Right renal pelvis (tissue), 4 donors: ENCODE measurements around the gene SRGAP2B. TPM values are rescaled to one million over a fixed set of nuclear protein-coding genes. Genes with fewer than 3 reads are reported as not detected.
"Not testable (repeated sequence)": the region's sequence is repeated elsewhere in the genome, so short reads cannot be mapped to it uniquely, and the experiment has no call there.

Experiments used
- DNase-seq, 4 donors: peaks; one replicate each; pipeline ENCODE4 v3.0.0-alpha.2; 2013; ENCODE audit warnings: low read depth in 4 of 4, low spot score in 3 of 4, missing footprints in 1 of 4
- polyA plus RNA-seq, 4 donors: library from polyadenylated mRNA; unstranded; fragments of 120-200 nt; gene quantifications; one replicate each; pipeline ENCODE4 v1.2.1, GENCODE V29; 2013; ENCODE audit not compliant: insufficient read length in 4 of 4

The SRGAP2B gene
- polyA plus RNA-seq, 4 donors = 20.6 to 42.2 (median 31.2) TPM

GRCh38 chr1:144917154-144918026, 177.7 kb downstream of the SRGAP2B start:
- not testable (repeated sequence) for DNase-seq

GRCh38 chr1:144913977-144914734, 181.0 kb downstream of the SRGAP2B start:
- not testable (repeated sequence) for DNase-seq

- DNase-seq = not testable (repeated sequence)
Measured at GRCh38 chr1:144913458-144913857, 181.7 kb downstream of the SRGAP2B start.

GRCh38 chr1:144910729-144911128, 184.4 kb downstream of the SRGAP2B start:
- not testable (repeated sequence) for DNase-seq

- DNase-seq = not testable (repeated sequence)
Measured at GRCh38 chr1:144900841-144901240, 194.3 kb downstream of the SRGAP2B start.

- not testable (repeated sequence) for DNase-seq
Measured at GRCh38 chr1:144894454-144895201, 200.5 kb downstream of the SRGAP2B start.

DNA sequence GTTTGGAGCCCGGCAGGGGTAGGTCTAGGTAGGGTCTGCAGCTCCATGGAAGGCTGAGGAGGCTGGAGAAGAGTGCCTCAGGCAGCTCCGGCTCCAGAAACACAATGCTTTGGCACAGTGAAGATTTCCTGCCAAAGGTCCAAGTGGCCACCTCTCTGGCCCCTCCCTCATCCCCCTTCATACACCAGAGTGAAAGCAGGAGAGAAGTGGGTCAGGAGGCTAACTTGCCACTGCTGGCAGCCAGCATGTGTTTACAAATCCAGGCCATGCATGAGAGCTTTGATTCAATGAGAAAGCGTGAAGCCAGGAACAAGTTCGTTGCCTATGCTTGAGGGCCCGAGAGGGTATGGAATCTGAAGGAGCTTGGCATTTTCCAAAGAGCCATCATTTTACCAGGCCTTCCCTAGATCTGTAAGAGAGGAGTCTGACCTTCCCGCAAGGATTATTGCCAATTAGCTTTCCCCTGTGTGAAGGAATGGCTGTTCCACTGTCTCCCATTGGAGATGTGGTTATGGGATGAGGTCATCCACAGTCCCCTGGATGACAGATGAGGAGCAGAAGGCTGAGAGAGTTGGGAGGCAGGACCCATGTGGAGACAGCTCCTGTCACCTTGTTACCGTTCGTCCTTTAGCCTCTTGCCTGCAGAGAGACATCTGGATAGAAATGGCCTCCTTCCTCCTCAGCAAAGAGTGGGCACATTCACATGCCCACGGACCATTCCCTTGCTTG, 201.3 kb downstream of the SRGAP2B start:
- DNase-seq = not testable (repeated sequence)

DNA sequence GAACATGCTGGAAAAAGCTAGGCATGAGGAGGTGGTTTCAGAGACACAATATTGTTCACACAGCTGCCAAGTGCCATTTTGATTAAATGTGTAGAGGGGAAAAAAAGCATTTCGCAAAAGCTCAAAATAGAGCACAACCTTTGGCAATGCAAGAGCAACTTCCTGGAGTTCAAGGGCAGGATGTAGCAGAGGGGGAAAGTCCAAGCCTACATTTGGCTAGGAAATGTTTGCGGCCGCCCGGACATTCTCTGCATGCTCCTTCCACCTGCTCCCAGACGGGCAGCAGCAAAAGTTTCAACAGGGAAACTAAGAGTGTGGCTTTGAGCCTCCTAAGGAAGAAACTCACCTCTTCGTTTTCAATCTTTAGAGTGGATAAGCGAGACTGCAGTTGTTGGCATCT, 202.1 kb downstream of the SRGAP2B start:
- DNase-seq = not testable (repeated sequence)

- not testable (repeated sequence) for DNase-seq
Measured at GRCh38 chr1:144889450-144890115, 205.5 kb downstream of the SRGAP2B start.

GRCh38 chr1:144883022-144883421, 212.1 kb downstream of the SRGAP2B start:
- DNase-seq = not testable (repeated sequence)

DNA sequence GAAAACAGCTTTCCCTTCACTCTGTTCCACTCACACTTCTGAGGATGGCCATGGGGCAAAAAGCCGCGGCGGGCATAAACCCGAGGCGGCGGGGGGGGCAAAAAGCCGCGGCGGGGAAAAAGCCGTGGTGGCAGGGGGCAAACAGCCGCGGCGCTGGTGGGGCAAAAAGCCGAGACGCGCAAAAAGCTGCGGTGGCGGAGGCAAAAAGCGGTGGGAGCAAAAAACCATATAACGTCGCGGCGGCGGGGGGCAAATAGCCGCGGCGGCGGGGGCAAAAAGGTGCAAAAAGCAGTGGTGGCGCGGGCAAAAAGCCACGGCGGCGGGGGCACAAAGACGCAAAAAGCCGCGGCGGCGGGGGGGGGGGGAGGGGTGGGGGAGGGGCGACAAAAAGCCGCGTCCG, 212.8 kb downstream of the SRGAP2B start:
- not testable (repeated sequence) for DNase-seq

DNA sequence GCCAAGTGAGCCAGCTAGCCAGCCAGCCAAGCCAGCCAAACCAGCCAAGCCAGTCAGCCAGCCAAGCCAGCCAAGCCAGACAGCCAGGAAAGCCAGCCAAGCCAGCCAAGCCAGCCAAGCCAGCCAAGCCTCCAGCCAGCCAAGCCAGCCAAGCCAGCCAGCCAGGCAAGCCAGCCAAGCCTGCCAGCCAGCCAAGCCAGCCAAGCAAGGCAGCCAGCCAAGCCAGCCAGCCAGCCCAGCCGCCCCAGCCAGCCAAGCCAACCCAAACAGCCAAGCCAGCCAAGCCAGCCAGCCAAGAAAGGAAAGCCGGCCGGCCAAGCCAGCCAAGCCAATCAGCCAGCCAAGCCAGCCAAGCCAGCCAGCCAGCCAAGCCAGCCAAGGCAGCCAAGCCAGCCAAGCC, 236.5 kb downstream of the SRGAP2B start:
- not testable (repeated sequence) for DNase-seq

Other genes starting within 250 kb of the SRGAP2B start
- 1 to 10 TPM; 2.3 to 4.7 (median 2.6) TPM for gene FAM72D, start 646 bp upstream of the SRGAP2B start, polyA plus RNA-seq
- gene PPIAL4D, start 146.8 kb upstream of the SRGAP2B start, polyA plus RNA-seq = under 1 TPM in 1 of 4 donors, not detected in 3; 0.69 TPM